ENCODE measurements around the gene RASGEF1C.

The RASGEF1C gene

DNA sequence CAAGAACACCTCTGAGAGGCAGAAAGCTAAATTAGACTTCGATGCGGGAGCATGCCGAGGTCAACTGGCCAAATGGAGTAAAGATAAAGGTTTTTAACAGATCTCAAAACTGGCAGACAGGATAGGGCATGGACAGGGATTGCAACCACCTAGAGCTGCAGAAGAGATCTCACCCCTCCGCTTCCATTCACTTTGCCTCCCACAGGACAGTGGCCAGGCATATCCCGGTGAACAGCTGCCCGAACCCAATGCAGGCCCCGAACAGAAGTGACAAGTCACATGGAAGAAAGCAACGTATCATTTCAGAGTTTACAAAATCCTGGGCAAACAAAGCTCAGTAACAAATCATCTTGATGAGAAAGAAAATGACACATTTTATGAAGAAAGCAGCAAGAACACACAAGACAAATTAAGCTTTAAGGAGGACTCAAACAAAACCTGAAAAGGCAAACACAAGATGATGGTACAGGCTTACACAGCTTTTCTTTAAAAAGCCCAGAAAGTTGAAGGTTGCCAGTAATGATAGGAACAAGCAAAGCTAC is 155.9 kb downstream of the RASGEF1C start:
- in situ Hi-C loops (cut with HindIII; ENCODE audit: low pct_ligation_motif_present, low pct_unique_long_range_greater_than_20kb, low sequenced_read_pairs), result no loop called here
- DNase-seq, result no peak

DNA sequence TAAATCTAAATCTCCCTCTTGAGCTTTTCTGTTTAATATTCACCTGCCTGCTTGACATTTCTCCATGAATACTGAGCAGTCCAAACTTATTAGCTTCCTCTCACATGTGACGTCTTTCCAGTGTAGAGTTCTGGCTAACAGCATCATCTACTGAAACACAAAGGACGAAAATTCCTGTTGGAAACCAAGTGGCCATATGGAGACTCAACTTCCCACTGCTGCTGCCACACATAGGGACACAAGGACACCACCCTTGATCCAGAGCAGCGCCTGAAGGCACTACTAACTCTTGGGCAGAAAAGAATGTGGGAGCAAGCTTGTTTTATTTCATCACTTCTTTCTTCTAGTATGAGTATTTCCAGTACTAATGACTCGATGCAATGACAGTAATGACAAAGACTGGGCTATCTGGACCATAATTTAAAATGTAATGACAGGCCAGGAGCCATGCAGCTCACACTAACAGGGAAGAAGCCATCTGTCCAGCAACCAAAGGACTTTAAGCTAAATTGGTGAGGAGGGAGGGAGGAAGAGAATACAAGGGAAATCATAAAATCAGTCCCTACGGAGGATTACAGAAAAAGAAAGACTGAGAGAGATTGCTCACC is 156.7 kb downstream of the RASGEF1C start:
- in situ Hi-C loops (cut with HindIII; ENCODE audit: low pct_ligation_motif_present, low pct_unique_long_range_greater_than_20kb, low sequenced_read_pairs), result no loop called here
- no peak for DNase-seq
